WTC11 (cell line): ENCODE measurements around the gene ETV6. TPM values are rescaled to one million over a fixed set of nuclear protein-coding genes. Genes with fewer than 3 reads are reported as not detected.

Experiments used
- ATAC-seq: fragments of 200-7000 bp; cut with Tn5 transposase; 2 replicates; pipeline ENCODE4 v1.10.0; 2021; ENCODE audit warnings: mild to moderate bottlenecking, moderate library complexity
- CTCF ChIA-PET: fragments of 300-600 bp; sonication (Branson Sonifier 250); formaldehyde crosslinking; loops from one replicate; lab custom pipeline; 2021; ENCODE audit warnings: antibody characterized with exemption; lab: Charles Lee
- POLR2A ChIA-PET: fragments of 350-600 bp; sonication (Branson Sonifier 250); formaldehyde crosslinking; loops from one replicate; lab custom pipeline; 2021; ENCODE audit warnings: antibody characterized with exemption; lab: Charles Lee
- DNase-seq: peaks from one replicate; pipeline ENCODE4 v3.0.0; 2021; ENCODE audit warnings: low spot score
- H3K27ac Mint-ChIP-seq: 2 replicates; pipeline ENCODE4 v1.8.0; 2021; ENCODE audit warnings: mixed read lengths
- H3K27me3 Mint-ChIP-seq: 2 replicates; pipeline ENCODE4 v1.8.0; 2021; ENCODE audit warnings: low read depth, mild to moderate bottlenecking, moderate library complexity, mixed read lengths
- H3K36me3 Mint-ChIP-seq: 2 replicates; pipeline ENCODE4 v1.8.0; 2021; ENCODE audit warnings: mixed read lengths
- H3K4me1 Mint-ChIP-seq: 2 replicates; pipeline ENCODE4 v1.8.0; 2022; ENCODE audit warnings: mixed read lengths
- H3K4me3 Mint-ChIP-seq: 2 replicates; pipeline ENCODE4 v1.8.0; 2021; ENCODE audit warnings: mild to moderate bottlenecking, moderate library complexity, mixed read lengths
- H3K9me3 Mint-ChIP-seq: 2 replicates; pipeline ENCODE4 v1.8.0; 2021; ENCODE audit warnings: mixed read lengths
- CREB1 ChIP-seq: sonication (generic); formaldehyde crosslinking; IDR thresholded peaks from 2 replicates; pipeline ENCODE4 v1.8.0; 2023; ENCODE audit warnings: mild to moderate bottlenecking, missing genetic modification reagents
- CREM ChIP-seq: sonication (generic); formaldehyde crosslinking; IDR thresholded peaks from 2 replicates; pipeline ENCODE4 v1.8.1; 2022; ENCODE audit warnings: mild to moderate bottlenecking, missing genetic modification reagents, moderate library complexity
- ETV6 ChIP-seq: sonication (generic); formaldehyde crosslinking; IDR thresholded peaks from 2 replicates; pipeline ENCODE4 v1.8.1; 2022; ENCODE audit warnings: mild to moderate bottlenecking, missing genetic modification reagents
- HMGA2 ChIP-seq: fragments of 250-450 bp; sonication (Bioruptor Pico); IDR thresholded peaks from 2 replicates; pipeline ENCODE4 v1.4.0; 2021; ENCODE audit warnings: mild to moderate bottlenecking, moderate library complexity
- IRF2 ChIP-seq: sonication (generic); formaldehyde crosslinking; IDR thresholded peaks from 2 replicates; pipeline ENCODE4 v1.8.0; 2022; ENCODE audit warnings: low read depth, missing genetic modification reagents, borderline replicate concordance
- NFYB ChIP-seq: sonication (generic); formaldehyde crosslinking; conservative IDR thresholded peaks from 2 replicates; pipeline ENCODE4 v1.8.0; 2022; ENCODE audit warnings: low read depth, missing genetic modification reagents
- TCF7 ChIP-seq: sonication (generic); formaldehyde crosslinking; IDR thresholded peaks from 2 replicates; pipeline ENCODE4 v1.8.0; 2022; ENCODE audit warnings: mild to moderate bottlenecking, low read depth, missing genetic modification reagents, moderate library complexity
- TP53 ChIP-seq: sonication (generic); formaldehyde crosslinking; IDR thresholded peaks from 2 replicates; pipeline ENCODE4 v1.8.1; 2023; ENCODE audit warnings: mild to moderate bottlenecking, missing genetic modification reagents
- ZBTB21 ChIP-seq: sonication (generic); formaldehyde crosslinking; IDR thresholded peaks from 2 replicates; pipeline ENCODE4 v1.8.1; 2023; ENCODE audit warnings: mild to moderate bottlenecking, missing genetic modification reagents, borderline replicate concordance
- ZNF138 ChIP-seq: sonication (generic); formaldehyde crosslinking; conservative IDR thresholded peaks from 2 replicates; pipeline ENCODE4 v1.8.1; 2022; ENCODE audit warnings: mild to moderate bottlenecking, moderate library complexity, missing genetic modification reagents
- ZNF423 ChIP-seq: fragments of 250-450 bp; sonication (Bioruptor Pico); IDR thresholded peaks from 2 replicates; pipeline ENCODE4 v2.1.2; 2022; ENCODE audit warnings: mild to moderate bottlenecking, moderate library complexity
- total RNA-seq: library from RNA; stranded (reverse); gene quantifications from 3 replicates; pipeline ENCODE4 v1.2.3, GENCODE V29; 2021
- TF ChIP-seq, protein P1 (sequence below): sonication (generic); formaldehyde crosslinking; IDR thresholded peaks from 2 replicates; pipeline ENCODE4 v1.8.0; 2022; ENCODE audit warnings: mild to moderate bottlenecking, missing genetic modification reagents
- TF ChIP-seq, protein P2 (sequence below): sonication (generic); formaldehyde crosslinking; IDR thresholded peaks from 2 replicates; pipeline ENCODE4 v1.8.0; 2022; ENCODE audit warnings: mild to moderate bottlenecking, missing genetic modification reagents
- TF ChIP-seq, protein P3 (sequence below): sonication (generic); formaldehyde crosslinking; conservative IDR thresholded peaks from 2 replicates; pipeline ENCODE4 v1.8.1; 2022; ENCODE audit warnings: mild to moderate bottlenecking, missing genetic modification reagents
- TF ChIP-seq, protein P4 (sequence below): sonication (generic); formaldehyde crosslinking; IDR thresholded peaks from 2 replicates; pipeline ENCODE4 v1.8.0; 2022; ENCODE audit warnings: missing genetic modification reagents
- TF ChIP-seq, protein P5 (sequence below): sonication (generic); formaldehyde crosslinking; IDR thresholded peaks from 2 replicates; pipeline ENCODE4 v1.8.1; 2022; ENCODE audit warnings: low read depth, missing genetic modification reagents, borderline replicate concordance
- TF ChIP-seq, protein P6 (sequence below): sonication (generic); formaldehyde crosslinking; IDR thresholded peaks from 2 replicates; pipeline ENCODE4 v1.8.1; 2022; ENCODE audit warnings: mild to moderate bottlenecking, moderate library complexity, missing genetic modification reagents
- TF ChIP-seq, protein P7 (sequence below): sonication (generic); formaldehyde crosslinking; IDR thresholded peaks from 2 replicates; pipeline ENCODE4 v1.8.1; 2023; ENCODE audit warnings: mild to moderate bottlenecking, missing genetic modification reagents

The ETV6 gene
- total RNA-seq, 1 experiment from 2014 or later = 23.5 TPM

DNA sequence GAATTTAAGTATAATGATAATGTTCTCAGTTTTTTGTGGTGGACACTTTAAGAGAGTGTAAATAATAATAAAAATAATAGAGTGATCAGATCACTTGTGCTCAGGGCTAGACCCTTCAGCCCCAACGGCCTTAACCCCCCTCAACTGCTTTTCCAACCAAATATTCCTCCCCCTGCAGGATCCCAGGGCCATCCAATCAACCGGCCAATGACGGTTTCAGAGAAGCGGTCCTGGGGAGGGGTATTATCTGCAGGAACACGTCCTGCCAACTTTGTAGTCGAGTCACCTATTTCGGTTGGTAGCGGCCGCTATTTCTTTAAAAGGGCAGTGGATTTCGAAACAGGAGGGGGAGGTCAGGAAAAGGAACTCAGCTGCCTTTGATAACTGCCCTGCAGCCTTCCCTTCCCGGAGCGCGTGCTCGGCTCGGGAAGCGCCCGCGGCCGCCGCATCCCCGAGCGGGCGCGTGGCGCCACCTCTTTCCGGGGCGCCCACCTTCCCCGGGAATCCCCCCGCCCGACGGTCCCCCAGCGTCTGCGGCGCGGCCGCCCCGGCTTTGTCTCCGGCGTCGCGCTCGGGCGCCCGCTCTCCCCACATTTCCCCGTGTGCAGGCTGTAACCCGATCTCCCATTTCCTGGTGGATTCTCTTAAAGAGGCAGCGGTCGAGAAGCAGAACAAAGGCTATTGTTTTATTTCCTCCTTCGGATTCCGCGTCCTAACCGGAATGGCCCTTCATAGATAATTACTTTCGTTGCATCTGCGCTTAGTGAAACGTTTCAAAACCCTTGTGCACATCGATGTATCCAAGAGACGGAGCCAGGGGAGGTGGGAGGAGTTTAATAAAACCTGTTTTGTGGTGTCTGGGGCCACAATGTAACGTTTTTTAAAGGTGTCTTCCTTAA lies 711 bp upstream of the ETV6 start:
- H3K4me3 Mint-ChIP-seq = peak overlapping the region; percentile 88
- TF ChIP-seq, protein P1, sequence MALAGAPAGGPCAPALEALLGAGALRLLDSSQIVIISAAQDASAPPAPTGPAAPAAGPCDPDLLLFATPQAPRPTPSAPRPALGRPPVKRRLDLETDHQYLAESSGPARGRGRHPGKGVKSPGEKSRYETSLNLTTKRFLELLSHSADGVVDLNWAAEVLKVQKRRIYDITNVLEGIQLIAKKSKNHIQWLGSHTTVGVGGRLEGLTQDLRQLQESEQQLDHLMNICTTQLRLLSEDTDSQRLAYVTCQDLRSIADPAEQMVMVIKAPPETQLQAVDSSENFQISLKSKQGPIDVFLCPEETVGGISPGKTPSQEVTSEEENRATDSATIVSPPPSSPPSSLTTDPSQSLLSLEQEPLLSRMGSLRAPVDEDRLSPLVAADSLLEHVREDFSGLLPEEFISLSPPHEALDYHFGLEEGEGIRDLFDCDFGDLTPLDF = no peak
- 0 out of 2 replicates have a peak, but pooled peaks have one; percentile 40 for TF ChIP-seq TP53 (CRISPR knock-in tag)
- 0 out of 2 replicates have a peak, but pooled peaks have one; percentile 61 for TF ChIP-seq CREM (CRISPR knock-in tag)
- TF ChIP-seq, protein P2, sequence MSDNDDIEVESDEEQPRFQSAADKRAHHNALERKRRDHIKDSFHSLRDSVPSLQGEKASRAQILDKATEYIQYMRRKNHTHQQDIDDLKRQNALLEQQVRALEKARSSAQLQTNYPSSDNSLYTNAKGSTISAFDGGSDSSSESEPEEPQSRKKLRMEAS (CRISPR knock-in tag) = peak; percentile 57; the same call in 1 of the 2 replicates
- TF ChIP-seq ZNF138 = 0 out of 2 replicates have a peak, but pooled peaks have one; percentile 23
- no peak for TF ChIP-seq HMGA2 (CRISPR knock-in tag)
- TF ChIP-seq CREB1 = no peak
- 0 out of 2 replicates have a peak, but pooled peaks have one; percentile 35 for TF ChIP-seq ZBTB21 (CRISPR knock-in tag)
- no peak for TF ChIP-seq TCF7 (CRISPR knock-in tag)
- TF ChIP-seq ZNF423 (CRISPR knock-in tag) = peak; percentile 16; the same call in 1 of the 2 replicates
- peak; percentile 100 for TF ChIP-seq ETV6 (CRISPR knock-in tag)
- H3K9me3 Mint-ChIP-seq = no peaks in the 10 kb centered on the region
- no peaks in the 10 kb centered on the region for H3K27me3 Mint-ChIP-seq
- peak; percentile 61 for ATAC-seq
- peaks cover 44% of the 10 kb centered on the region for H3K4me1 Mint-ChIP-seq
- peak; percentile 70 for DNase-seq
- ChIA-PET CTCF (interaction anchor here (0.6 to 1.4 kb wide), 7 partner anchors 17 to 385 kb away, joined by 3 to 4 read pairs (median 3); no protein-coding TSS in a partner anchor), POLR2A (interaction anchor here (1.5 kb wide), 1 partner anchor 26 kb away, joined by 4 read pairs; no protein-coding TSS in a partner anchor)
- H3K27ac Mint-ChIP-seq = peak overlapping the region; percentile 98
- H3K36me3 Mint-ChIP-seq = no peaks in the 10 kb centered on the region

DNA sequence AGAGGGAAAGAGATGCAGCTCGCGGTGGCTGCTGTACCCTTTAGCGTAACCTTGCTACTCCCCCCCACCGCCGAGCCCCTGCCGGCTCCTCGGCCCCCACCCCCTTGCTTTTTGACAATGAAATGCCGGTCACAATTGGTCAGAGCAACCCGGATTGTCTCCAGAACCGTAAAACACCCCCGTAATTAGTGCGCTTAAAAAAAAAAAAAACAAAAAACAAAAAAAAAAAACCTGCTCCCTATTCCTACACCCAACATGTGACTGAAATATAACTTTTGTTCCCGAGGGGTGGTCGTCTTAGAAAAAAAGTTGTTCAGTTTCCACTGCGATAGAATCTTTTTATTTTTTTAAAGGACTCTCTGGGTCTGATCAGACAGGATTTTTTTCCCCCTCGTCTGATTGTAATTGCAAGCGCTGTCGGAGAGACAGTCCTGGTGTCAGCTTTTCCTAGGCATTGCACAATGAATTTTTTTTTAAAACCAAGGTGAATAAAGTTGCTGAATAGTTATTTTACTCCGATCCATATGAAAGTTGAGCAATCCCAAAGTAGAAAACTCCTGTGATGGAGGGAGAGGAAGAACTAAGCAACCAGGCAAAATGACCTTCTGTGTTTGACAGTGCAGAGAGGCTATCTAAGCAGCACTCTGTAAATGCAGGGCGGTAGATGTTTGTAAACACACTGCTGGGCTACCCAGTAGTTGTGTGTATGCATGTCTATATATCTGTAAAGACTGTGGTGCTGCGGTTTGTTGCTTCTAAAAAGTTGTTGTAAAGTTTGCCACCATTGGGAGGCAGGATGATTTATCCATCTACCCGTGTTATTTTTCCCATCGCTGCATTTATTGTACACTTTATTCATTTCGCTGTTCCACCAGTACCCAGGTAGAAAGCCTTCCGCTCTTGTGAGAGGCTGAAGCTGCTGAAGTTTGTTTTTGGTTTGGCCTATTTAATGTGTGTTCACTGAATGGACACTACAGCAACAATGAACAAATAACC lies 1.1 kb downstream of the ETV6 start:
- H3K27ac Mint-ChIP-seq = peak overlapping the region; percentile 99
- peak overlapping the region; percentile 93 for H3K4me3 Mint-ChIP-seq
- peaks cover 43% of the 10 kb centered on the region for H3K4me1 Mint-ChIP-seq
- peak; percentile 42 for DNase-seq
- POLR2A ChIA-PET = interaction anchor here (1.0 to 1.5 kb wide), 3 partner anchors 9 to 42 kb away, joined by 3 to 5 read pairs (median 4); no protein-coding TSS in a partner anchor
- CTCF ChIA-PET = interaction anchor here (0.7 to 1.2 kb wide), 3 partner anchors 13 to 367 kb away, joined by 3 to 6 read pairs (median 3); no protein-coding TSS in a partner anchor
- no peaks in the 10 kb centered on the region for H3K9me3 Mint-ChIP-seq
- TF ChIP-seq NFYB (CRISPR knock-in tag) (no peak), IRF2 (CRISPR knock-in tag) (no peak)
- TF ChIP-seq, protein P3, sequence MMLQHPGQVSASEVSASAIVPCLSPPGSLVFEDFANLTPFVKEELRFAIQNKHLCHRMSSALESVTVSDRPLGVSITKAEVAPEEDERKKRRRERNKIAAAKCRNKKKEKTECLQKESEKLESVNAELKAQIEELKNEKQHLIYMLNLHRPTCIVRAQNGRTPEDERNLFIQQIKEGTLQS = no peak
- TF ChIP-seq, protein P4, sequence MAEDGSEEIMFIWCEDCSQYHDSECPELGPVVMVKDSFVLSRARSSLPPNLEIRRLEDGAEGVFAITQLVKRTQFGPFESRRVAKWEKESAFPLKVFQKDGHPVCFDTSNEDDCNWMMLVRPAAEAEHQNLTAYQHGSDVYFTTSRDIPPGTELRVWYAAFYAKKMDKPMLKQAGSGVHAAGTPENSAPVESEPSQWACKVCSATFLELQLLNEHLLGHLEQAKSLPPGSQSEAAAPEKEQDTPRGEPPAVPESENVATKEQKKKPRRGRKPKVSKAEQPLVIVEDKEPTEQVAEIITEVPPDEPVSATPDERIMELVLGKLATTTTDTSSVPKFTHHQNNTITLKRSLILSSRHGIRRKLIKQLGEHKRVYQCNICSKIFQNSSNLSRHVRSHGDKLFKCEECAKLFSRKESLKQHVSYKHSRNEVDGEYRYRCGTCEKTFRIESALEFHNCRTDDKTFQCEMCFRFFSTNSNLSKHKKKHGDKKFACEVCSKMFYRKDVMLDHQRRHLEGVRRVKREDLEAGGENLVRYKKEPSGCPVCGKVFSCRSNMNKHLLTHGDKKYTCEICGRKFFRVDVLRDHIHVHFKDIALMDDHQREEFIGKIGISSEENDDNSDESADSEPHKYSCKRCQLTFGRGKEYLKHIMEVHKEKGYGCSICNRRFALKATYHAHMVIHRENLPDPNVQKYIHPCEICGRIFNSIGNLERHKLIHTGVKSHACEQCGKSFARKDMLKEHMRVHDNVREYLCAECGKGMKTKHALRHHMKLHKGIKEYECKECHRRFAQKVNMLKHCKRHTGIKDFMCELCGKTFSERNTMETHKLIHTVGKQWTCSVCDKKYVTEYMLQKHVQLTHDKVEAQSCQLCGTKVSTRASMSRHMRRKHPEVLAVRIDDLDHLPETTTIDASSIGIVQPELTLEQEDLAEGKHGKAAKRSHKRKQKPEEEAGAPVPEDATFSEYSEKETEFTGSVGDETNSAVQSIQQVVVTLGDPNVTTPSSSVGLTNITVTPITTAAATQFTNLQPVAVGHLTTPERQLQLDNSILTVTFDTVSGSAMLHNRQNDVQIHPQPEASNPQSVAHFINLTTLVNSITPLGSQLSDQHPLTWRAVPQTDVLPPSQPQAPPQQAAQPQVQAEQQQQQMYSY (CRISPR knock-in tag) = no peak
- TF ChIP-seq, protein P5, sequence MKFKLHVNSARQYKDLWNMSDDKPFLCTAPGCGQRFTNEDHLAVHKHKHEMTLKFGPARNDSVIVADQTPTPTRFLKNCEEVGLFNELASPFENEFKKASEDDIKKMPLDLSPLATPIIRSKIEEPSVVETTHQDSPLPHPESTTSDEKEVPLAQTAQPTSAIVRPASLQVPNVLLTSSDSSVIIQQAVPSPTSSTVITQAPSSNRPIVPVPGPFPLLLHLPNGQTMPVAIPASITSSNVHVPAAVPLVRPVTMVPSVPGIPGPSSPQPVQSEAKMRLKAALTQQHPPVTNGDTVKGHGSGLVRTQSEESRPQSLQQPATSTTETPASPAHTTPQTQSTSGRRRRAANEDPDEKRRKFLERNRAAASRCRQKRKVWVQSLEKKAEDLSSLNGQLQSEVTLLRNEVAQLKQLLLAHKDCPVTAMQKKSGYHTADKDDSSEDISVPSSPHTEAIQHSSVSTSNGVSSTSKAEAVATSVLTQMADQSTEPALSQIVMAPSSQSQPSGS (CRISPR knock-in tag) = no peak
- TF ChIP-seq, protein P6, sequence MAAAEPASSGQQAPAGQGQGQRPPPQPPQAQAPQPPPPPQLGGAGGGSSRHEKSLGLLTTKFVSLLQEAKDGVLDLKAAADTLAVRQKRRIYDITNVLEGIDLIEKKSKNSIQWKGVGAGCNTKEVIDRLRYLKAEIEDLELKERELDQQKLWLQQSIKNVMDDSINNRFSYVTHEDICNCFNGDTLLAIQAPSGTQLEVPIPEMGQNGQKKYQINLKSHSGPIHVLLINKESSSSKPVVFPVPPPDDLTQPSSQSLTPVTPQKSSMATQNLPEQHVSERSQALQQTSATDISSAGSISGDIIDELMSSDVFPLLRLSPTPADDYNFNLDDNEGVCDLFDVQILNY (CRISPR knock-in tag) = no peak
- TF ChIP-seq, protein P7, sequence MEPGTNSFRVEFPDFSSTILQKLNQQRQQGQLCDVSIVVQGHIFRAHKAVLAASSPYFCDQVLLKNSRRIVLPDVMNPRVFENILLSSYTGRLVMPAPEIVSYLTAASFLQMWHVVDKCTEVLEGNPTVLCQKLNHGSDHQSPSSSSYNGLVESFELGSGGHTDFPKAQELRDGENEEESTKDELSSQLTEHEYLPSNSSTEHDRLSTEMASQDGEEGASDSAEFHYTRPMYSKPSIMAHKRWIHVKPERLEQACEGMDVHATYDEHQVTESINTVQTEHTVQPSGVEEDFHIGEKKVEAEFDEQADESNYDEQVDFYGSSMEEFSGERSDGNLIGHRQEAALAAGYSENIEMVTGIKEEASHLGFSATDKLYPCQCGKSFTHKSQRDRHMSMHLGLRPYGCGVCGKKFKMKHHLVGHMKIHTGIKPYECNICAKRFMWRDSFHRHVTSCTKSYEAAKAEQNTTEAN (CRISPR knock-in tag) = no peak
- H3K27me3 Mint-ChIP-seq = no peaks in the 10 kb centered on the region
- ATAC-seq = no peak
- H3K36me3 Mint-ChIP-seq = no peaks in the 10 kb centered on the region
